Muscle layer of duodenum (tissue), 2 donors: ENCODE data around the gene DYNC2I2.
"Not testable (repeated sequence)": the region's sequence is repeated elsewhere in the genome, so short reads cannot be mapped to it uniquely, and the experiment has no call there.

Source experiments
- H3K27ac ChIP-seq: one replicate; pipeline ENCODE4 v1.7.0; 2013; ENCODE audit warnings: mild to moderate bottlenecking, low read length
- H3K27me3 ChIP-seq: one replicate; pipeline ENCODE4 v1.7.0; 2013; ENCODE audit warnings: low read depth, mild to moderate bottlenecking, control low read depth, low read length
- H3K36me3 ChIP-seq, 2 donors: one replicate each; pipeline ENCODE4 v1.7.0; 2013; ENCODE audit warnings: low read length in 2 of 2, control low read depth in 1 of 2, mild to moderate bottlenecking in 1 of 2; ENCODE audit not compliant: insufficient read depth in 2 of 2, control insufficient read depth in 1 of 2
- H3K4me1 ChIP-seq, 2 donors: one replicate each; pipeline ENCODE4 v1.7.0; 2013; ENCODE audit warnings: low read length in 2 of 2, mild to moderate bottlenecking in 2 of 2, control low read depth in 1 of 2, moderate library complexity in 1 of 2; ENCODE audit not compliant: insufficient read depth in 2 of 2, control insufficient read depth in 1 of 2
- H3K4me3 ChIP-seq, 2 donors: one replicate each; pipeline ENCODE4 v1.7.0; 2013; ENCODE audit warnings: low read length in 2 of 2, low read depth in 1 of 2, mild to moderate bottlenecking in 1 of 2
- H3K9me3 ChIP-seq, 2 donors: one replicate each; pipeline ENCODE4 v1.7.0; 2013; ENCODE audit warnings: low read length in 2 of 2, control low read depth in 1 of 2, mild to moderate bottlenecking in 1 of 2; ENCODE audit not compliant: control insufficient read depth in 1 of 2
- donor health status: healthy.

DYNC2I2 gene

DNA sequence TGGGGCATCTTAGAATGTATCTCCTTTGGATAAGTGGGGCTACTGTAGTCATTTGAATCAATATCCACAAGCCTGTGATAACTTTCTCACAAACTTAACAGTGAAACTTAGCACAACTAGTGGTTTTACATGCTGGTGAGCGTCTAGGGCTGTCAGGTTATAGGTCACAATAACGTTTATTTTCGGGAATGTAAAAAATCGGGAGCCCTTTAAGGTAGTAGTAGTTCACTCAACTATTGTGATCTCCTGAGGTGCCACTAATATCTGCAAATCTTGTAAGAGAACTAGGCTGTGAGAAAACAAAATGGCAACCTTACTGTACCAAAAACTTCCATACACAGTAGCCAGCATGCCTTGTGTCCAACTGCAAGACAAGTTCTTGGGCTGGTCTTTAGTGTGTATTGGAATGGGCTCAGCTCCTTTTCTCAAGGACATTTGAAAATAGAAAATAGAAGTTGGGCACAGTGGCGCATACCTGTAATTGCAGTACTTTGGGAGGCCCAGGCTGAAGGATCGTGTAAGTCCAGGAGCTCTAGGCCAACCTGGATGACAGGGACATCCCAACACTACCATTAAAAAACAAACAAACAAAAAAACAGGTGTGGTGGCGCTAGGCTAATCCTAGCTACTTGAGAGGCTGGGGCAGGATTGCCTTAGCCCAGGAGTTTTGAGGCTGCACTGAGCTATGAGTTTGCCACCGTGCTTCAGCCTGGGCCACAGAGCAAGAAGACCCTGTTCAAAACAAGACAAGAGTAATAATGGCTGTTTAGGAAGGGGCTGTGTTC lies 40.5 kb upstream of the DYNC2I2 start:
- Histone ChIP-seq H3K4me3 (no peak overlapping the region), H3K36me3 (peaks cover 30 to 40% of the 10 kb centered on the region in 2 donors), H3K4me1 (no peaks in the 10 kb centered on the region), H3K27me3 (no peaks in the 10 kb centered on the region), H3K9me3 (no peaks in the 10 kb centered on the region), H3K27ac (no peak overlapping the region)

DNA sequence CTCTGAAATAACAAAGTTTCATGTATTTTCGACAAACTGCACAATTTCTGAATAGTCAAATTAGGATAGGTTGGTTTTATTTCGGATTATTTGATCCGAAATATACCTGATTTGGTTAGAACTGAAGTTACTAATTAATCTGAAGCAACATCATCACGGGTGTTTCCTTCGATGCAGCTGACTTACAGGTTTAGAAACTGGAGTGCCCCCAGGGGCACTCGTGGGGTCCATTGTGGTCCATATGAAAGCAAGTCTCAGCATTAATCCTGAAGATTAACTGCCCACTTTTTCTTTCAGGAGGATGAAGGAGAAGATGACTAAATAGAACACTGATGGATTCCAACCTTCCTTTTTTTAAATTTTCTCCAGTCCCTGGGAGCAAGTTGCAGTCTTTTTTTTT lies 37.7 kb upstream of the DYNC2I2 start:
- Histone ChIP-seq H3K4me1 (peaks cover 4 to 13% of the 10 kb centered on the region in 2 donors), H3K4me3 (no peak overlapping the region), H3K9me3 (no peaks in the 10 kb centered on the region), H3K36me3 (peaks cover 35 to 40% of the 10 kb centered on the region in 2 donors), H3K27me3 (no peaks in the 10 kb centered on the region), H3K27ac (no peak overlapping the region)

DNA sequence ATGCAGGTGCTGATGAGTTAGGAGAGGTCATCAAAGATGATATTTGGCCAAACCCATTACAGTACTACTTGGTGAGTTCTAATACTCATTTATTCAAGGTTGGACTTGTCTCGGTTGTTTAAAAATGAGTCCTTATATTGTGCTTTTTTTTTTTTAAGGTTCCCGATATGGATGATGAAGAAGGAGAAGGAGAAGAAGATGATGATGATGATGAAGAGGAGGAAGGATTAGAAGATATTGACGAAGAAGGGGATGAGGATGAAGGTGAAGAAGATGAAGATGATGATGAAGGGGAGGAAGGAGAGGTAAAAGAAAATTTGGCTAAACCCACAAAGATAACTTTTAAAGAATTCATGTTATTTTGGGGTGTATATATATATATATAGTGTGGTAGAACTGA lies 37.1 kb upstream of the DYNC2I2 start:
- H3K4me3 ChIP-seq, H3K27me3 ChIP-seq, H3K9me3 ChIP-seq, H3K27ac ChIP-seq: not testable (repeated sequence)
- Histone ChIP-seq H3K36me3 (peaks cover 35 to 40% of the 10 kb centered on the region in 2 donors), H3K4me1 (peaks cover 4 to 13% of the 10 kb centered on the region in 2 donors)

DNA sequence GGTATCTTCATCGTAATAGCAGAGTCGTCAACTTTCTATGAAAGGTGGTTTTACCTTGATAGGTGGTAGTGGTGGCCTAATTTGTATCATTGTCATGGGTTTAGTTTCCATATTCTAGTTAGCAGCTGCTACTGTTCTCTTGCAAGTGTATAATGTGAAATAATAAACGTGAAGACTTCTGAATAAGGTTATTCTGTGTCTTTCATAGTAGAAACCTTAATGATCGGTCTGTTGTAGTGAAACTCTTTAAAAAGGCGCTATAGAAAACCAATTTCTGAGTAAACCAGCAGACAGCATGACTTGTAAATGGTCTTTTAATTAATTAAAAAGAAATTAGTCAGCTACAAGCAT lies 34.0 kb upstream of the DYNC2I2 start:
- H3K9me3 ChIP-seq: no peaks in the 10 kb centered on the region
- peak overlapping the region; percentile 84 to 87 for H3K4me3 ChIP-seq
- H3K27me3 ChIP-seq: no peaks in the 10 kb centered on the region
- peaks cover 4 to 25% of the 10 kb centered on the region in 2 donors for H3K4me1 ChIP-seq
- H3K36me3 ChIP-seq: peaks cover 27 to 31% of the 10 kb centered on the region in 2 donors
- H3K27ac ChIP-seq: peak overlapping the region; percentile 84

DNA sequence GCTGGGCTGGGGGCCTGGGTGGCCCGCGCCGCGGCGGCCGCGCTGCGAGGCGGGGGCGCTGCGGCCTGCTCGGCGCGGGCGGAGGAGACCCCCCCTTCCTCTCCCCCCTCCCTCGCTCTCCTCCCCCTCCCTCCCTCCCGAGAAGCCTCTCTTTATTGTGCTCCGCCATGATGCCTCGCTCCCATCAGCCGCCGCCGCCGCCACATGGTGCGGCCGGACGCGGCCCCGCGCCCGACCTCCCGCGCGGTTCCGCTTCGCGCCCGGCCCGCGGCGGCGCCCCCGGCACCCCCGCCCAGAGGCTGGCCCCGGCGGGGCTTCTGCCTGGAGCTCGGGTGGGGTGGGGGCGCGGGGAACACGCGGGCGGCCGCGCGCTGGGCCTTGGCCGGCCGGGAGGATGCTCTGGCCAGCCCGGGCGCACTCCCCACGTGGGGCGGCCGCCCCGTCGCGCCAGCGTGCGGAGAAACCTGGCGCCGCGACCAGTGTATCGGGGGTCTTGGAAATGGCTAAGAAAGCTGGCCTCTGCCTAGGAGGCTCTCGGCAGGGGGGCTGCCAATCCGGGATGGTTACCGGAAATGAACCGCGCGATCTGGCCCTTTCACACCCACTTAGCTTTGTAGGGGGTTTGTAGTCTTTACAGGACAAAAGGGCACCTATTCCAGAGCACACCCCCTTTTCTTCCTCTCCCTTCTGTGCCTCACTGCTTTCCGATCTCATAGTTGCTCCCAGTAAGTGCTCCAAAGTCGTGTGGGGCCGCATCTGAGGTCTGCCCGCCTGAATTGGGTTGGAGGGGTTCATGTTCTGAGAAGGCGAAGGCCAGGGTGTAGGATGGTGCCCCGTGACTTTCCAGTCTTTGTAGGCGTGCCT lies 33.4 kb upstream of the DYNC2I2 start:
- H3K9me3 ChIP-seq: no peaks in the 10 kb centered on the region
- H3K36me3 ChIP-seq: peaks cover 25 to 28% of the 10 kb centered on the region in 2 donors
- H3K4me3 ChIP-seq: peak overlapping the region; percentile 84 to 87
- peak overlapping the region; percentile 84 for H3K27ac ChIP-seq
- peaks cover 9 to 25% of the 10 kb centered on the region in 2 donors for H3K4me1 ChIP-seq
- H3K27me3 ChIP-seq: no peaks in the 10 kb centered on the region

DNA sequence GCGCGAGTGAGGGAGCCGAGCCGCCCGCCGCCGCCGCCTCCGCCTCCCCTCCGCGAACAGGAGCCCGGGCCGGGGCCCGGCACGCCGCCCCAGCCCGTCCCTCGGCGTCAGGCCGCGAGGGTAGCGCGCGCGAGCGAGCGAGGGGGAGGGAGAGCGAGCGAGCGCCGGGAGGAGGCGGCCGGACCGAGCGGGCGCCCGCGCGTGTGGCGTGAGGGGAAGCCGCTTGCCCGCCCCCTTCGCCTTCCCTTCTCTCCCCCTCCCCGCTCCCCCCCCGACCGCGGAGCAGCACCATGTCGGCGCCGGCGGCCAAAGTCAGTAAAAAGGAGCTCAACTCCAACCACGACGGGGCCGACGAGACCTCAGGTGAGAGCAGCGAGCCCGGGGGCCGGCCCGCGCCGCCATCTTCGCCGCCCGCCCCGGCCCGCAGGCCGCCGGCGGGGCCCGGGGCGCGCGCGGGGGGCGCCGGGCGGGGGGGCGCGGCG lies 32.7 kb upstream of the DYNC2I2 start:
- no peaks in the 10 kb centered on the region for H3K9me3 ChIP-seq
- no peaks in the 10 kb centered on the region for H3K27me3 ChIP-seq
- H3K4me3 ChIP-seq: peak overlapping the region in 1 of 2 donors; percentile 57
- H3K4me1 ChIP-seq: peaks cover 11 to 31% of the 10 kb centered on the region in 2 donors
- no peak overlapping the region for H3K27ac ChIP-seq
- peaks cover 22 to 26% of the 10 kb centered on the region in 2 donors for H3K36me3 ChIP-seq

DNA sequence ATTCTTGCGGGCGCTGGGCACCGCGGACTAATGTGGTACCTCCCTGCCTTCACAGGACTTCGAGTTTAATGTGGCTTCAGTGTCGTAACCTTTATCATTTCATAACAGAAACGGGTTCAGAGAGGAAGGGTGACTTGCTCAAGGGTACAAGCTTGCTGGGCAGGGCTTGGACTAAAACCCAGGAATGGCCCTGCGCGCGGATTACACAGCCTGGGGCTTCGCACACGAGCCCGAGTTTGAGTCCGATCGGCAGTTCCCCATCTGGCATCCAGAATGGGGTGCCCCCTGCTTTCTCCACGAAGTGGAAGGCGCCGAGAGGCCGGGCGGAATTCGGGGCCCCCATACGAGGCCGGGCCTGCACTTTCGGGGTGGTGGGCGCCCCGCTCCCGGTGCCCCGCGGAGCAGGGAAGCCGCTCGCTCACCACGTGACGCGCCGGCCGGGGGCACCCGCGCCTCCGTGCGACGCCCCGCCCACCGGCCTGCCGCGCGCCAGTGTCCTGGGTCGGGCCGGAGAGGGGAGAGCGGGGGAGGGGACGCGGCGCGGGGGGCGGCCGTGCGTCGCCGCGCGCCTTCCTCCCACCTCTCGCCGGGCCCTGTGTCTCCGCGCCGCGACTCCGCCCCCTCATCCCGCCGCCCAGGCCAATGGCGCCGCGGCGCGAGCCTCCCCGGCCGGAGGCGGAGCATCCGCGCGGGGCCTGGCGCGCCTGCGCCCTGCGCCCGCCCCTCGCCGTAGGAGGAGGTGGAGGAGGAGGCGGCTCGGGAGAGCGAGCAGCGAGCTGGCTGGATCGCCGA lies 32.0 kb upstream of the DYNC2I2 start, which contains the start of gene SET:
SET (plus strand) TSS at position 722 of the 792 bp plus-strand sequence. CDS start 361 bp downstream, outside the sequence.
- no peaks in the 10 kb centered on the region for H3K9me3 ChIP-seq
- no peaks in the 10 kb centered on the region for H3K27me3 ChIP-seq
- peaks cover 16 to 20% of the 10 kb centered on the region in 2 donors for H3K36me3 ChIP-seq
- peak within 1 kb of the TSS; percentile 84 to 87 for H3K4me3 ChIP-seq
- H3K27ac ChIP-seq: peak within 1 kb of the TSS; percentile 76
- peaks cover 11 to 35% of the 10 kb centered on the region in 2 donors for H3K4me1 ChIP-seq

DNA sequence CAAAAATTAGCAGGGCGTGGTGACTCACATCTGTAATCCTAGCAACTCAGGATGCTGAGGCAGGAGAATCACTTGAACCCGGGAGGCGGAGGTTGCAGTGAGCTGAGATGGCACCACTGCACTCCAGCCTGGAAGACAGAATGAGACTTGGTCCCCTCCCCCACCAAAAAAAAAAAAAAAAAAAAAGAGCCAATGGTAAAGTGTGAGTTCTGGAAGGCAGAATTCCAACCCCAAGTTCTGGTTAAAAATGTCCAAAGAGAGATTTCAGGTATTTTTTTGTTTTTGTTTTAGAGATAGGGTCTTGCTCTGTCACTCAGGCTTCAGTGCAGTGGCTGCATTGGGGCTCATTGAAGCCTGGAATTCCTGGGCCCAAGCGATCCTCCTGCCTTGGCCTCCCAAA lies 30.8 kb upstream of the DYNC2I2 start:
- no peaks in the 10 kb centered on the region for H3K27me3 ChIP-seq
- no peaks in the 10 kb centered on the region for H3K9me3 ChIP-seq
- H3K36me3 ChIP-seq: peaks cover 3 to 8% of the 10 kb centered on the region in 2 donors
- H3K4me1 ChIP-seq: peaks cover 11 to 38% of the 10 kb centered on the region in 2 donors
- no peak overlapping the region for H3K4me3 ChIP-seq
- no peak overlapping the region for H3K27ac ChIP-seq

DNA sequence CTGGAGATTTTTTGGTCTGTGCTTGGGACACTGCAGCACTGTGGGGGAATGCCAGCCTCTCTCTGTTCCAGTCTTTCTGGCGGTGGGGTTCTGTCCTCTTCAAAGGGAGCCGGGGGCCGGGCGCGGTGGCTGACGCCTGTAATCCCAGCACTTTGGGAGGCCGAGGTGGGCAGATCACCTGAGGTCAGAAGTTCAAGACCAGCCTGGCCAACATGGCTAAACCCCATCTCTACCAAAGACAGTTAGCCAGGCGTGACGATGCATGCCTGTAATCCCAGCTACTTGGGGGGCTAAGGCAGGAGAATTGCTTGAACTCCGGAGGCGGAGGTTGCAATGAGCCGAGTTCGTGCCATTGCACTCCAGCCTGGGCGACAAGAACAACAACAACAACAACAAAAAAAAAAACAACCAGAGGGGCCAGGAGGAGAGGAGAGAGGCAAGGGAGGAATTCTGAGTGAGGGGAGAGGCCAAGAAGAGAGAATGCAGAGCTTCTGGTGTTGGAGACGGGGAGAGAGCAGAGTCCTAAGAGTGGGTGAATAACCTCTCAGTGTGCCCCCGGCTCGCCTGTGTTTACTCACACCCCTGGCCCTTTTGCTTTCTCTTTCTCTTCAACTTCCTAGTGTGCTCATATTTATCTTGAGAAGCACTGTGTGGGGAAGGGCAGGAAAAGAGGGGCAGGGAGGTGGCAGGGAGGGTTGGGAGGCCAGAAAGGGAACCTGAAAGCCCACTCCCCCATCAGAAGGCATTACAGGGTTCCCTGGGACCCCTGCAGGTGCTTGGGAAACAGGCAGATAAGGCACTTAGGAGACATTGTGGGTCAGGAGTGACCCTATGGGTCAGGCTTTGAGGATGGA lies 29.2 kb upstream of the DYNC2I2 start:
- H3K4me1 ChIP-seq: peaks cover 7 to 31% of the 10 kb centered on the region in 2 donors
- H3K4me3 ChIP-seq: peak overlapping the region in 1 of 2 donors; percentile 37
- H3K9me3 ChIP-seq: no peaks in the 10 kb centered on the region
- H3K36me3 ChIP-seq: no peaks in the 10 kb centered on the region
- H3K27me3 ChIP-seq: no peaks in the 10 kb centered on the region
- peak overlapping the region; percentile 84 for H3K27ac ChIP-seq
